Measurements from ENCODE around the gene EIF3F. TPM values are rescaled to one million over a fixed set of nuclear protein-coding genes. Genes with fewer than 3 reads are reported as not detected.

The EIF3F gene
- polyA plus RNA-seq, 2 of the 4 experiments (the other 2 are of a cell fraction) = 119 to 293 TPM

DNA sequence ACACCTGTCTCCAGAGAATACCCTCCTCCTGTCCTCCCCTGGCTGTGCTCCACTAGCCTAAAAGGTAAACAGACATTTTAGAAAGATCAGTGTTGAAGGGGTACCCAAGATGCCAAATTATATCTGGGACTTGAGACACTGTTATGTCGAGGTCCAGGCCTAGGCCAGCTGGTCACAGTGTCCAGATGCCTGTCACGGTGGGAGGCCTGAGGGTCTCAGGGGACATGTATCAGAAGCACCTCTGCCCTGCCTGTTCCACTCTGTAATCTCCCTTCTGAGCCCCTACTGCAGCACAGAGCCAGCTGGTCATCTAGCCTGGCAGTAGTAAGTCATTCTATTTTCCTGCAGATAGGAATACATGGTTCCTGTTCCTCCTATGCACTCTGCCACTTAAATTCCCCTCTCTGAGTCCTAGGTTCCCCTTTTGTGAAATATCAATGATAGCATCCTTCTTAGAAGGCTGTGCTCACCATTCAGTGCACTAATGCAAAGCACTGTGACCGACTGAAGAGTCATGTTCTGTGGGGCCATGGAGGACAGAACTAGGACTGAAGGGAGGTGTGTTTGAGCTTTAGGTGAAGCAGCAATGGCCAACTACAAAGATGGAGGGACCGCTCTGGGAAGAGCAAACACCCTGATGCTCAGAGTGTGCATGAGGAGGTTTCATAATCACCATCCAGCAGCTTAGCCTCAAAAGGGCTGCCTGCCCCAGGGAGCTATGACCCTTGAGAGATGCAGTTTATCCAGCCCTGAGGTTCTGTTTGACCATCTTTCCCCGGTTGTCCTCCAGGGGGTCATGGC, 49.1 kb downstream of the EIF3F start (continued):
- TF ChIP-seq, protein P1, sequence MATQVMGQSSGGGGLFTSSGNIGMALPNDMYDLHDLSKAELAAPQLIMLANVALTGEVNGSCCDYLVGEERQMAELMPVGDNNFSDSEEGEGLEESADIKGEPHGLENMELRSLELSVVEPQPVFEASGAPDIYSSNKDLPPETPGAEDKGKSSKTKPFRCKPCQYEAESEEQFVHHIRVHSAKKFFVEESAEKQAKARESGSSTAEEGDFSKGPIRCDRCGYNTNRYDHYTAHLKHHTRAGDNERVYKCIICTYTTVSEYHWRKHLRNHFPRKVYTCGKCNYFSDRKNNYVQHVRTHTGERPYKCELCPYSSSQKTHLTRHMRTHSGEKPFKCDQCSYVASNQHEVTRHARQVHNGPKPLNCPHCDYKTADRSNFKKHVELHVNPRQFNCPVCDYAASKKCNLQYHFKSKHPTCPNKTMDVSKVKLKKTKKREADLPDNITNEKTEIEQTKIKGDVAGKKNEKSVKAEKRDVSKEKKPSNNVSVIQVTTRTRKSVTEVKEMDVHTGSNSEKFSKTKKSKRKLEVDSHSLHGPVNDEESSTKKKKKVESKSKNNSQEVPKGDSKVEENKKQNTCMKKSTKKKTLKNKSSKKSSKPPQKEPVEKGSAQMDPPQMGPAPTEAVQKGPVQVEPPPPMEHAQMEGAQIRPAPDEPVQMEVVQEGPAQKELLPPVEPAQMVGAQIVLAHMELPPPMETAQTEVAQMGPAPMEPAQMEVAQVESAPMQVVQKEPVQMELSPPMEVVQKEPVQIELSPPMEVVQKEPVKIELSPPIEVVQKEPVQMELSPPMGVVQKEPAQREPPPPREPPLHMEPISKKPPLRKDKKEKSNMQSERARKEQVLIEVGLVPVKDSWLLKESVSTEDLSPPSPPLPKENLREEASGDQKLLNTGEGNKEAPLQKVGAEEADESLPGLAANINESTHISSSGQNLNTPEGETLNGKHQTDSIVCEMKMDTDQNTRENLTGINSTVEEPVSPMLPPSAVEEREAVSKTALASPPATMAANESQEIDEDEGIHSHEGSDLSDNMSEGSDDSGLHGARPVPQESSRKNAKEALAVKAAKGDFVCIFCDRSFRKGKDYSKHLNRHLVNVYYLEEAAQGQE (IDR thresholded peaks at IDR 0.05) = no peak
- TF ChIP-seq, protein P2, sequence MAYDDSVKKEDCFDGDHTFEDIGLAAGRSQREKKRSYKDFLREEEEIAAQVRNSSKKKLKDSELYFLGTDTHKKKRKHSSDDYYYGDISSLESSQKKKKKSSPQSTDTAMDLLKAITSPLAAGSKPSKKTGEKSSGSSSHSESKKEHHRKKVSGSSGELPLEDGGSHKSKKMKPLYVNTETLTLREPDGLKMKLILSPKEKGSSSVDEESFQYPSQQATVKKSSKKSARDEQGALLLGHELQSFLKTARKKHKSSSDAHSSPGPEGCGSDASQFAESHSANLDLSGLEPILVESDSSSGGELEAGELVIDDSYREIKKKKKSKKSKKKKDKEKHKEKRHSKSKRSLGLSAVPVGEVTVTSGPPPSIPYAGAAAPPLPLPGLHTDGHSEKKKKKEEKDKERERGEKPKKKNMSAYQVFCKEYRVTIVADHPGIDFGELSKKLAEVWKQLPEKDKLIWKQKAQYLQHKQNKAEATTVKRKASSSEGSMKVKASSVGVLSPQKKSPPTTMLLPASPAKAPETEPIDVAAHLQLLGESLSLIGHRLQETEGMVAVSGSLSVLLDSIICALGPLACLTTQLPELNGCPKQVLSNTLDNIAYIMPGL (CRISPR knock-in tag; IDR thresholded peaks at IDR 0.05; ENCODE audit: borderline replicate concordance) = no peak
- TF ChIP-seq CHD4 (IDR thresholded peaks at IDR 0.05; ENCODE audit: borderline replicate concordance) = no peak
- no peak for TF ChIP-seq MAFK (IDR thresholded peaks at IDR 0.05; ENCODE audit: partially characterized antibody)
- no peak for TF ChIP-seq NR3C1 (IDR thresholded peaks at IDR 0.05)

DNA sequence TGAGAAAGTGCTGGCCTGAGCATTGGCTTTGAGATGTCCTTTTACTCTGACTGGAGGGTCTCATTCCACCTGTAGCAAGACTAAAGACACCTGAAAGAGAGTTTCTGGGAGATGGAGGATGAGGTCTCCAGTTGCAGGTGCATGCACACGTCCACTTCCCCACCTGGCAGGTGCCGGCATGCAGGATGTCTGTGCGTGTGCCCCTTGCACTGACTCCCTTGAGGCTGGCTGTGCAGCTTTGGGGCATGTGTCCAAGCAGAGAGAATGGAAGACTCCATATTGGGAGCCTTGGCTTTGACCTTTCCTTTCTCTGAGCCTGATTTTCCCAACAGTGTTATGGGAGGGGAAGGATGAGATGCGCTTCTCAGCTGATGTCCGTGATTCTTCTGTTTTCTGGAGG, 49.8 kb downstream of the EIF3F start:
- DNase-seq (ENCODE audit: low read depth in 1 of 2, low spot score in 1 of 2) (no peak), ATAC-seq (no peak), FAIRE-seq (no peak)
- TF ChIP-seq EHF (CRISPR knock-in tag; IDR thresholded peaks at IDR 0.05) = no peak
- CTCF ChIA-PET = interaction anchor here (1.1 to 17.4 kb wide), 5 partner anchors 22 to 54 kb away, joined by 3 to 644 read pairs (median 57); partner anchors contain the start of genes EIF3F and TUB
- Histone ChIP-seq H3K27ac (no peak overlapping the region), H3K4me1 (no peaks in the 10 kb centered on the region), H3K9me3 (no peaks in the 10 kb centered on the region), H3K4me3 (no peak overlapping the region), H3K4me2 (no peak overlapping the region)
- POLR2A ChIA-PET = no interaction called here
- WGBS (ENCODE audit: missing lambda C conversion rate) = 45% methylated on average over 5 of the region's 5 CpGs

DNA sequence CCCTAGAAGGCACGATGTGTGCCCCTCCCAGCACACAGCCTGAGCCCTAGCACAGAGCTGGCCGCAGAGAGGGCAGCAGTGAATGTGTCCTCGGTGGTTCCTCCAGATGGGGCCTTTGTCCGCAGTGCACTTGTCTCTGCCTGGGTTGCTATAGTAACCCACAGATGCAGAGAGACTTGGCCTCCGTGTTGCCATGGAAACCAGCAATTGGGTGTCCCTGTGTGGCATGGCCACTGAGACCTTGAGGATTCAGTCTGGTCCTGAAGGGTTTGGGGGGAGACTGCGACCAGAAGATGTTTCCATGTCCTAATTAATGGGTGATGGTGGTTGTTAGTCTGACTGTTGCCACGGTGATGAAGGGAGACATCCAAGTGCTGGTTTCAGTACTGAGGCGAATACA, 51.3 kb downstream of the EIF3F start:
- H3K4me1 ChIP-seq = no peaks in the 10 kb centered on the region
- no peak for DNase-seq (ENCODE audit: low read depth in 1 of 2, low spot score in 1 of 2)
- TF ChIP-seq, protein P3, sequence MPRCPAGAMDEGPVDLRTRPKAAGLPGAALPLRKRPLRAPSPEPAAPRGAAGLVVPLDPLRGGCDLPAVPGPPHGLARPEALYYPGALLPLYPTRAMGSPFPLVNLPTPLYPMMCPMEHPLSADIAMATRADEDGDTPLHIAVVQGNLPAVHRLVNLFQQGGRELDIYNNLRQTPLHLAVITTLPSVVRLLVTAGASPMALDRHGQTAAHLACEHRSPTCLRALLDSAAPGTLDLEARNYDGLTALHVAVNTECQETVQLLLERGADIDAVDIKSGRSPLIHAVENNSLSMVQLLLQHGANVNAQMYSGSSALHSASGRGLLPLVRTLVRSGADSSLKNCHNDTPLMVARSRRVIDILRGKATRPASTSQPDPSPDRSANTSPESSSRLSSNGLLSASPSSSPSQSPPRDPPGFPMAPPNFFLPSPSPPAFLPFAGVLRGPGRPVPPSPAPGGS (IDR thresholded peaks at IDR 0.05) = no peak
- H3K9me3 ChIP-seq = no peaks in the 10 kb centered on the region
- ChIA-PET POLR2A (no interaction called here), CTCF (interaction anchor here (6.0 to 17.4 kb wide), 3 partner anchors 20 to 52 kb away, joined by 57 to 644 read pairs (median 103); partner anchors contain the start of gene TUB)
- 9% methylated on average over 7 of the region's 8 CpGs for WGBS (ENCODE audit: missing lambda C conversion rate)
- no peak for ATAC-seq
- no peak overlapping the region for H3K27ac ChIP-seq
- FAIRE-seq = no peak
- no peak overlapping the region for H3K4me3 ChIP-seq
- H3K4me2 ChIP-seq = no peak overlapping the region

DNA sequence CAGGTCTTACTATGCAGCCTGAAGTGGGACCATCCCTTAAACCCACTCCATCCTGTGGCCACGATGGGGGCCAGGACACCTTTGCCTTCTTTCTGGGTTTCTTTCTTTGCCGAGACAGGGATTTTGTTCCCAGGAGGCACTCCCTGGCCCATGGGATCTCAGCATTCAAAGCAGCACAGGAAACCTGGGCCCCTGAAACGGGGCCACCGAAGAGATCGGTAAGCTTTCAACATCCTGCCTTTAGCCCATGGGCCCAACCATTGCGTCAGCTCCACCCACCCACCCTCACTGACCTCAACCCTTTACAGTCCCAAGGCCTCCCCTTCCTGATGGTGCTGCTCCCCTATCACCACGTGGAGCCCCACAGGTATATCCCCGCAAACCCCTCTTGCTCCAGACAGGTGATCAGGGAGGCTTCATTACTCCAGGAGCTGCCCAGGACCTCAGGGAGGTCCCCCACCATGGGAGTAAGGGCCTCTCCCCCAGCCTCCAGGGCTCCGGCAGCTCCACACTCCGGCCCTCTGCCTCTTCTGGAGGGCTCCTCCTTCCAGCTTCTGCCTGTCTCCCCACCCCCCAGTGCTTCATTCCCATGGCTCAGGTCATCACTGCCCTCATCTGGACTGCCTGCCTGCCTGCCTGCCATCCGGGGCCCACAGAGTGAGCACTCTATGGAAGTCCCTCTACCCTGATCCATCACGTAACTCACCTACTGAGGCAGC, 51.8 kb downstream of the EIF3F start:
- no peak for ATAC-seq
- TF ChIP-seq RARB (CRISPR knock-in tag; IDR thresholded peaks at IDR 0.05) = no peak
- no peak for TF ChIP-seq NR3C1 (IDR thresholded peaks at IDR 0.05)
- TF ChIP-seq NPAS2 (CRISPR knock-in tag; IDR thresholded peaks at IDR 0.05; ENCODE audit: borderline replicate concordance) = no peak
- TF ChIP-seq JUNB (IDR thresholded peaks at IDR 0.05) = no peak
- no peak for TF ChIP-seq HOXA7 (CRISPR knock-in tag; IDR thresholded peaks at IDR 0.05)
- TF ChIP-seq EP300 (IDR thresholded peaks at IDR 0.05) = no peak
- no peak for TF ChIP-seq EHF (CRISPR knock-in tag; IDR thresholded peaks at IDR 0.05)
- H3K27ac ChIP-seq = no peak overlapping the region
- no peaks in the 10 kb centered on the region for H3K9me3 ChIP-seq
- POLR2A ChIA-PET = no interaction called here
- CTCF ChIA-PET = interaction anchor here (0.9 to 17.4 kb wide), 3 partner anchors 20 to 52 kb away, joined by 4 to 644 read pairs (median 57); partner anchors contain the start of gene TUB
- no peak for FAIRE-seq
- H3K4me2 ChIP-seq = no peak overlapping the region
- no peak overlapping the region for H3K4me3 ChIP-seq
- no peak for DNase-seq (ENCODE audit: low read depth in 1 of 2, low spot score in 1 of 2)
- WGBS (ENCODE audit: missing lambda C conversion rate) = 42% methylated on average over 10 of the region's 12 CpGs
- H3K4me1 ChIP-seq = no peaks in the 10 kb centered on the region

Data from A549 (cell line).